ENCODE results near the gene FAM163A.
A peak's percentile ranks its signal among the peaks of the same experiment; 100 is the strongest.

- TF ChIP-seq CTCF (IDR thresholded peaks at IDR 0.05), result no peak
- TF ChIP-seq POLR2A (IDR thresholded peaks at IDR 0.05), result peak in 1 of 2 donors; percentile 21
Observed at GRCh38 chr1:179817789-179818188, 74.7 kb downstream of the FAM163A start.

Data from adrenal gland (tissue), 5 donors.